Mucosa of rectum (tissue), 2 donors: ENCODE measurements around the gene NOXA1.

Experiments used
- H3K27ac ChIP-seq, 2 donors: one replicate each; pipeline ENCODE4 v1.7.0; 2013; ENCODE audit warnings: inconsistent platforms in 2 of 2, low read depth in 2 of 2, low read length in 2 of 2
- H3K27me3 ChIP-seq, 2 donors: one replicate each; pipeline ENCODE4 v1.7.0; 2013; ENCODE audit warnings: low read length in 2 of 2; ENCODE audit not compliant: control insufficient read depth in 2 of 2, insufficient read depth in 2 of 2
- H3K36me3 ChIP-seq, 2 donors: one replicate each; pipeline ENCODE4 v1.7.0; 2013; ENCODE audit warnings: low read length in 2 of 2; ENCODE audit not compliant: control insufficient read depth in 2 of 2, insufficient read depth in 2 of 2
- H3K4me1 ChIP-seq, 2 donors: one replicate each; pipeline ENCODE4 v1.7.0; 2013; ENCODE audit warnings: low read length in 2 of 2, mild to moderate bottlenecking in 1 of 2; ENCODE audit not compliant: control insufficient read depth in 2 of 2, insufficient read depth in 2 of 2
- H3K4me3 ChIP-seq, 2 donors: one replicate each; pipeline ENCODE4 v1.7.0; 2013; ENCODE audit warnings: low read length in 2 of 2
- H3K9ac ChIP-seq, 2 donors: one replicate each; pipeline ENCODE4 v1.7.0; 2013; ENCODE audit warnings: low read length in 2 of 2, low read depth in 1 of 2, mild to moderate bottlenecking in 1 of 2
- H3K9me3 ChIP-seq, 2 donors: one replicate each; pipeline ENCODE4 v1.7.0; 2013; ENCODE audit warnings: low read length in 2 of 2; ENCODE audit not compliant: control insufficient read depth in 2 of 2
- donor health status: healthy.
- donor health status: Normal muscosa, but diverticular disease.

NOXA1 gene

DNA sequence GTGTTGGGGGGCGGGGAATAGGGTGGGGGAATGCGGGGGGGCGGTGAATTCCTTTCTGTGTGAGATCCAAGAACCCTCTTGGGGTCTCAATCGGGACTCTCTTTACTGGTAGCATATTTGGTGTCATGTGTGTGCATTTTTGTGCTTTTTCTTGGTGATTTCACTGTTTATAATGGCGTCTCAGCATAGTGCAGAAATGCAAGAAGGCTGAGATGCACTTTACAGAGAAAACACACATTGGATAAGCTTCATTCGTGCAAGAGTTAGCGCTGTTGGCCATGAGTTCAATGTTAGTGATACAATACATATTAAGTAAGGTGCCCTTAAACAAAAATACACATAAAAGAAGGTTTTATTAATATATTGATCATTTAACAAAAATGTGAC lies 18.7 kb downstream of the NOXA1 start:
- Histone ChIP-seq H3K27ac (no peak overlapping the region), H3K4me3 (peak overlapping the region in 1 of 2 donors; percentile 57), H3K9me3 (no peaks in the 10 kb centered on the region), H3K9ac (no peak overlapping the region), H3K36me3 (no peaks in the 10 kb centered on the region), H3K27me3 (peaks cover 0 to 2% of the 10 kb centered on the region in 2 donors), H3K4me1 (peaks cover 18 to 29% of the 10 kb centered on the region in 2 donors)

DNA sequence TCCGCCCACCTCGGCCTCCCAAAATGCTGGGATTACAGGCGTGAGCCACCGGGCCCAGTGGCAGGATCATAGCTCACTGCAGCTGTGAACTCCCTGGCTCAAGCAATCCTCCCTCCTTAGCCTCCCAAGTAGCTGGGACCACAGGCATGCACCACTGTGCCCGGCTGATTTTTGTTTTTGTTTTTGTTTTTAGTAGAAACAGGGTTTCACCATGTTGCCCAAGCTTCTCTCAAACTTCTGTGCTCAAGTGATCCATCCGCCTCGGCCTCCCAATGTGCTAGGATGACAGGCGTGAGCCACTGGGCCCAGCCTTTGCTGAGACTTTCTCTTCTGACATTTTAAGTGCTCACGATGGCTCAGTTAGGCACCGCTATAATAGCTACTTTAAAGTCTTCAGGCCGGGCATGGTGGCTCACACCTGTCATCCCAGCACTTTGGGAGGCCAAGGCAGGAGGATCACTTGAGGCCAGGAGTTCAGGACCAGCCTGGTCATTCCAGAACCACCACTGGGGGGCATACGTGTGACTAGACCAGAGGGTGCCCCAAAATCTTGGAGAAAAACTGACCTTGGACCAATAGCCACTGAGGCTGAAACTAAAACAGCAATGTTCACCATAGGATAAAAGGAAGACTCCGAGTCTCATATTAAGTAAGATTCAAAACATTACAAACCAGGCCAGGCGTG lies 21.1 kb downstream of the NOXA1 start:
- H3K36me3 ChIP-seq: peaks cover 0 to 3% of the 10 kb centered on the region in 2 donors
- no peak overlapping the region for H3K9ac ChIP-seq
- H3K4me1 ChIP-seq: peaks cover 5 to 14% of the 10 kb centered on the region in 2 donors
- no peak overlapping the region for H3K4me3 ChIP-seq
- H3K27ac ChIP-seq: no peak overlapping the region
- H3K9me3 ChIP-seq: no peaks in the 10 kb centered on the region
- peaks cover 0 to 2% of the 10 kb centered on the region in 2 donors for H3K27me3 ChIP-seq

DNA sequence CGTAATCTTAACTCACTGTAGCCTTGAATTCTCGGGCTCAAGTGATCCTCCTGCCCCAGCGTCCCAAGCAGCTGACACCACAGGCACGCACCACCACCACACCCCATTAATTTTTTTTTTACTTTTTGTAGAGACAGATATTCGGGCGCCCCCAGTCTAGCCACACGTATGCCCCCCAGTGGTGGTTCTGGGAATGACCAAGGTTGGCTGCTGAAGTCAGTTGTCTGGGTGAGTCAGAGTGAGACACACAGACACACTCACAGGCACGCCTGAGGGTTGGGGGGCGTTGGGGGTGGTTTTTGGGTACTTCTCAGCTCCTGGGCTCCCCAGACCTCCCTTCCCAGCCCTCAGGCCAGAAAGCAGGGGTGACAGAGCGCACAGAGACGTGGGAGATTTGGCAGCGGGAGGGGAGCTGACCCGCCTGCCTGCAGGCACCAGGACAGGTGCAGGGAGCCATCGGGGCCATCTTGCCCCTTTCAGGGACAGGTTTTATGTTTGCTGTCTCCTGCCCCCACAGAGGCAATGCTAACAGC lies 22.1 kb downstream of the NOXA1 start:
- Histone ChIP-seq H3K9me3 (no peaks in the 10 kb centered on the region), H3K9ac (peak overlapping the region in 1 of 2 donors; percentile 6), H3K4me3 (no peak overlapping the region), H3K4me1 (peaks cover 5 to 10% of the 10 kb centered on the region in 2 donors), H3K27me3 (peaks cover 0 to 2% of the 10 kb centered on the region in 2 donors), H3K27ac (no peak overlapping the region), H3K36me3 (peaks cover 0 to 11% of the 10 kb centered on the region in 2 donors)

DNA sequence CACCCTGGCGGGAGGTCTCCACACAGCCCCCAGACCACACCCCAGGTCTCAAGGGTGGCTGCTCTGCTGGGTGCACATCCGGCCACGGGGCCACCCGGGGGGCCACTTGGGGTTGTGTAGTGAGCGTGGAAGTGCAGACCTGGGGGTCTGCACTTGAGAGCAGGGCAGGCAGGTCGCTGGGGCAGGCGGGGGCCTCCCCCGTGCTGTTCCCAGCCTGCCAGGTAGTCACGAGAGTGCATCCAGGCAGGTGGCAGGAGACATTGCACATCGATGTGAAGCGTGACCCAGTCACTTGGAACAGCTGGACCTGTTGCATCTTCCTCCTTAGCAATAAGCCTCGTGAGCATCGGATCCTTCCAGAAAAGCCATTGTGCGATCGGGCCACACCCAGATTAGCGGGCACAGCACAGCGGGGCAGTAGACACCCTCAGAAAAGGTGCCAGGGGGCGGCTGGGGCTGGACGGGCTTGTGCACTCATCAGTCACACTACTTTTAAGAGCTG lies 22.8 kb downstream of the NOXA1 start:
- no peak overlapping the region for H3K4me3 ChIP-seq
- no peaks in the 10 kb centered on the region for H3K9me3 ChIP-seq
- H3K27ac ChIP-seq: no peak overlapping the region
- H3K36me3 ChIP-seq: peaks cover 0 to 11% of the 10 kb centered on the region in 2 donors
- H3K4me1 ChIP-seq: peaks cover 5 to 10% of the 10 kb centered on the region in 2 donors
- peaks cover 0 to 2% of the 10 kb centered on the region in 2 donors for H3K27me3 ChIP-seq
- peak overlapping the region in 1 of 2 donors; percentile 6 for H3K9ac ChIP-seq

DNA sequence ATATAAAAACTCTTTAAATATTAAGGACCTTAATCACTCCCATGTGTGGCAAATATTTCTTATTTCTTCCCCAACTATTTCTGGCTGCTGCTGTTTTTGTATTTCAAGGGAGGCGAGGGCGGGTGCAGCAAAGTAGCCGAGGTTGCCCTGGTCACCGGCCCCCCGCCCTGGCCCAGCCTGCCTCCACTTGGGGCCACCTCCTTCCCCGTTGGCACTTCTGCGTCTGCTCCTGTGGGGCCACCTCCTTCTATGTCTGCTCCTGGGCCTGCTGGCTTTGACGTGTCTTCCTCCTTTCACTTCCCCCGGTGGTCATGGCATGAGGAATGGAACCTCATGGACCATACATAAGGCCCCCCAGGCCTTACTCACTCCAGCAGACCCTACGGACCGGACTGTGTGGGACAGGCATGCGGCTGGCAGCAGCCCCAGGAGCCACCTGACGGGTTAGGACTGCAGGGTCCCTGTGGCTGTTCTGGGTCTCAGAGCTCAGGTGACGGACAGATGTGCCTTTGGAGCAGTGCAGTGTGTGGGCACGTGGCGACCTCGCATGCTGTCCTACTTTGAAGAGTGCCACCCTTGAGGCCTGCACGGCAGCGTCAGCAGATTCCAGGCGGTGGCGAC lies 23.8 kb downstream of the NOXA1 start:
- peaks cover 5 to 10% of the 10 kb centered on the region in 2 donors for H3K4me1 ChIP-seq
- no peak overlapping the region for H3K9ac ChIP-seq
- no peaks in the 10 kb centered on the region for H3K9me3 ChIP-seq
- peaks cover 0 to 11% of the 10 kb centered on the region in 2 donors for H3K36me3 ChIP-seq
- peaks cover 0 to 2% of the 10 kb centered on the region in 2 donors for H3K27me3 ChIP-seq
- H3K27ac ChIP-seq: no peak overlapping the region
- H3K4me3 ChIP-seq: no peak overlapping the region

DNA sequence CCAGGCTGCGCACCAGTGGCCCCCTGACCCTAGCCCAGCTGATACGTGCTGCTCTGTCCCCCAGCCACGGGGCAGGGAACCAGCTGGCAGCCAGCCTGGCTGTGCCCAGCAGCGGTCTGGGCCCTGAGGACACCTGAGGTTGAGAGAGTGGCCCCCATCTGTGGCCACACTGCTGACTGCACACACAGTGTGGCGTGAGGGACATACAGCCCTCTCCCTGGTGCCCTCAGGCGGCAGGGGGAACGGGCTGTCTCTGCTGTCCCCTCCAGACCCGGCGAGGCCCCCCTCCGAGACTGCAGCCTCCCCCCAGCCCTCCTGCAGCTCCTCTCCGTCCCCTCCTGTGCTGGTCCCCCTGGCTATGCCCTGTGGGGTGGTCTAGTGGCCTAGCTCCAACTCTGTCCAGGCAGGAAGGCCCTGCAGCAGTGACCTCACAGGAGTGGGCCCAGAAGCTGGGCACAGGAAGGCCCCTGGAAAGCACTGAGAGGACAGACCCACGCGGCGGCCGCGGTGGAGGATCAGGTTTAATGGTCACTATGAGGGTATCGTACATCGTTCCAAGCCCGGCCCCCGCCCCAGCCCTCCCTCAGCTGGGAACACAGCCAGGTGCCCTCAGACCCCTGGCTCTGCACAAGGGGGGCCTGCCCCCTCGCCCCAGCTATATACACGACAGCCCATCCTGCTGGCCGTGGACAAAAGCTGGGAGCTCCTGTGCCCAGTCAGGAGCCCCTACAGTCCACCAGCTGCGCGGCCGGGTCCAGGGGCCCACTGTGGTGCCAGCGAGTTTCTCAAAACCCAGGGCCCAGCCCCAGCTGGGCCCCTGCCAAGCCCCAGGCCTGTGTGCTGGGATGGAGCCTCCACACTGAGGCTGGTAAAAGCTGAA lies 24.8 kb downstream of the NOXA1 start:
- H3K4me3 ChIP-seq: no peak overlapping the region
- H3K9ac ChIP-seq: no peak overlapping the region
- H3K9me3 ChIP-seq: no peaks in the 10 kb centered on the region
- H3K4me1 ChIP-seq: peaks cover 5 to 10% of the 10 kb centered on the region in 2 donors
- no peak overlapping the region for H3K27ac ChIP-seq
- H3K27me3 ChIP-seq: peaks cover 0 to 2% of the 10 kb centered on the region in 2 donors
- H3K36me3 ChIP-seq: peaks cover 0 to 11% of the 10 kb centered on the region in 2 donors

DNA sequence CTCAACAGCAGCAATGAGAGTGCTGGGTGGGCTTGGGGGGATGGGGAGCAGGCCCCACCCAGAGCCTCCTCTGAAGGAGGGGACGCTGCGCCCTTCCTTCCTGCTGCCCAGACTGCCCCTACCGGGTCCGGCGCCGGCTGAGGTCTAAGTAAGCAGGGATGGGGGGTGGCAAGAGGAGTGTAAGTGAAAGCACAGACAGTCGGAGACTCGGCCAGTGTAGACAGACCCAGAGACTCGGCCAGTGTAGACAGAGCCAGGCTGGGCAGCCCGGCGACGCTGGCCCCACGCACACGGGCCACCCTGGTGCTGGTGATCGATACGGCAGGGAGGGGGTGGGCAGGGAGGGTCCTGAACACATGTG lies 25.4 kb downstream of the NOXA1 start:
- Histone ChIP-seq H3K27ac (no peak overlapping the region), H3K9me3 (no peaks in the 10 kb centered on the region), H3K9ac (no peak overlapping the region), H3K27me3 (peaks cover 0 to 2% of the 10 kb centered on the region in 2 donors), H3K4me3 (no peak overlapping the region), H3K4me1 (peaks cover 5 to 10% of the 10 kb centered on the region in 2 donors), H3K36me3 (peaks cover 0 to 11% of the 10 kb centered on the region in 2 donors)

DNA sequence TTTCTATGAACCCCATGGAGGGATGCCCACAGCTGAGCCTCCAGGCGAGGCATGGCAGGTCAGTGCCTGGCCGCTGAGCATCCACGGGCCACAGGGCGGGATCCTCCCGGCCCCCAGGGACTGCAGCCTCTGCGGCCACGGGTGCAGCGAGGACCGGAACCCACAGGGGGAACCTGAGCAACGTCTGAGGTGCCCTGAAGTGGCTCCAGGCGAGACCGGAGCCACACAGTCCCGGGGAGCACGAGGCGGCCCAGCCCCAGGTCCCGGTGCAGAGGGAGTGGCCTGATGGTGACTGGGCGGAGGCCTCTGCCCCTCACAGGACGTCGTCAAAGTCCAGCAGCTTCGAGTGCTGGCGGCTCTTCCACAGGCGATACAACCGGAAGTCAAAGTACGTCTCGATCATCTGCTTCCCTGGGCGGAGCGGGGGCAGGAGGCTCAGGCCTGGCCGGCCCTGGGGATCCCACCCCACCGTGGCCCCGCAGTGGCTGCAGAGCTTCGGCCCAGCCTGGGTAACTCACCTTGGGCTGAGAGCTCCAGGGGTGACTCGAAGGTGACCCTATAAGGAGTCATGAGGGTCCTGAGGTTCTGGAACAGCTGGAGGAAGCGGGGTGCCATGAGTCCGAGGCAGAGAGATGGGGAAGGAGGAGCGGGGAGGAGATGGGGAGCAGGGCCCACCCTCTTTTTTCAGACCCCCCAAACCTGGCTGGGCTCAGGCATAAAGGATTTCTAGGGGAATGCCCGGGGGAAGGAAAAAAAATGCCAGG lies 26.1 kb downstream of the NOXA1 start:
- H3K27me3 ChIP-seq: peaks cover 0 to 2% of the 10 kb centered on the region in 2 donors
- H3K9ac ChIP-seq: no peak overlapping the region
- H3K36me3 ChIP-seq: peaks cover 0 to 11% of the 10 kb centered on the region in 2 donors
- no peaks in the 10 kb centered on the region for H3K9me3 ChIP-seq
- no peak overlapping the region for H3K4me3 ChIP-seq
- peaks cover 6 to 11% of the 10 kb centered on the region in 2 donors for H3K4me1 ChIP-seq
- no peak overlapping the region for H3K27ac ChIP-seq

DNA sequence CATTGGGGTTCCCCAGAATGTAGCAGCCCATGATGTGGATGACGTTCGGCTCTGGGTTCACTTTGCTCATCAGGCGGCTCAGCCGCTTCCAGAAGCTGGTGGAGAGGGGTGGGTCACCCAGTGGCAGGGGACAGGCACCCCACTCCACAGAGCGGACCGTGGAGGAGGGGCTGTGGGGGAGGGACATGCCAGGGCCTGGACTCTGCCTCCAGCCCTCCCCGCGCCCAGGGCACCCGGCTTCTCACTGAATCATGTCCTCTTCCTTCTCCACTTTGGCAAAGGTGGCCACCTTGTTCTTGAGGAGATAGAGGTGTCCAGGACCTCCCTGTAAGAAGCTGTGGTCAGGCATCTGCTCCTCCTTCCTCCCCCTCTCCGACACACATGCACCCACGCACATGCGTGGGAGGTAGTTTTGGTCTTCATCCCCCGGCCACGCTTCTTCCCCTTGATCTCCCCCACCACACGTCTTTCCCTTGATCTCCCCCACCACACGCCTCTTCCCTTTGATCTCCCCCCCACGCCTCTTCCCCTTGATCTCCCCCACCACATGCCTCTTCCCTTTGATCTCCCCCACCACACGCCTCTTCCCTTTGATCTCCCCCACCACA lies 26.8 kb downstream of the NOXA1 start:
- Histone ChIP-seq H3K27me3 (peaks cover 0 to 2% of the 10 kb centered on the region in 2 donors), H3K4me1 (peaks cover 13 to 18% of the 10 kb centered on the region in 2 donors), H3K27ac (no peak overlapping the region), H3K9me3 (no peaks in the 10 kb centered on the region), H3K36me3 (peaks cover 0 to 11% of the 10 kb centered on the region in 2 donors), H3K9ac (no peak overlapping the region), H3K4me3 (no peak overlapping the region)
